ENCODE data around the gene PPT2. TPM values are rescaled to one million over a fixed set of nuclear protein-coding genes. Genes with fewer than 3 reads are reported as not detected.

The PPT2 gene
- total RNA-seq, 1 experiment from 2014 or later: 46.3 TPM

- Histone ChIP-seq H3K23ac (ENCODE audit: insufficient read length, low read depth, low read length) (no peak overlapping the region), H3K56ac (ENCODE audit: insufficient read length, low read depth, low read length) (no peak overlapping the region), H2BK5ac (ENCODE audit: insufficient read length, low read length) (no peak overlapping the region), H4K5ac (ENCODE audit: insufficient read length, low read depth, low read length) (no peak overlapping the region), H3K79me2 (ENCODE audit: insufficient read depth, low read length) (no peaks in the 10 kb centered on the region), H3K4ac (ENCODE audit: low read depth, low read length) (no peak overlapping the region), H3K9me3 (ENCODE audit: control insufficient read depth, low read depth, low read length) (no peaks in the 10 kb centered on the region), H3K23me2 (ENCODE audit: insufficient read length, low read depth, low read length, poor library complexity, severe bottlenecking) (peaks cover 3% of the 10 kb centered on the region), H2BK20ac (ENCODE audit: low read depth, low read length, poor library complexity, severe bottlenecking) (no peak overlapping the region), H4K8ac (replicated peaks; ENCODE audit: insufficient read length, low read depth, low read length) (no peak overlapping the region), H3K18ac (ENCODE audit: insufficient read length, low read depth, low read length) (no peak overlapping the region), H2BK15ac (ENCODE audit: low read depth, low read length) (no peak overlapping the region), H2AFZ (ENCODE audit: low read length) (no peak overlapping the region), H2AK5ac (ENCODE audit: insufficient read length, low read length) (no peak overlapping the region), H3K27ac (ENCODE audit: insufficient read length, low read depth, low read length) (no peak overlapping the region), H3K4me2 (ENCODE audit: insufficient read depth, insufficient read length, low read length) (no peak overlapping the region), H3K79me1 (ENCODE audit: insufficient read depth, low read depth, low read length, poor library complexity, severe bottlenecking) (no peaks in the 10 kb centered on the region), H3K27me3 (ENCODE audit: insufficient read depth, low read length) (no peaks in the 10 kb centered on the region), H4K20me1 (ENCODE audit: control insufficient read depth, insufficient read depth, insufficient read length) (no peaks in the 10 kb centered on the region), H2BK12ac (ENCODE audit: insufficient read length, low read depth, low read length) (no peak overlapping the region), H4K91ac (ENCODE audit: insufficient read length, low read depth, low read length) (no peak overlapping the region), H3K9ac (ENCODE audit: extremely low read depth, insufficient read length, low read length) (no peak overlapping the region), H3K14ac (ENCODE audit: insufficient read depth, low read length) (no peak overlapping the region), H3T11ph (ENCODE audit: low read length) (no peak overlapping the region), H2BK120ac (ENCODE audit: low read depth, low read length, poor library complexity, severe bottlenecking) (no peak overlapping the region), H3K4me1 (ENCODE audit: insufficient read depth, low read length) (no peaks in the 10 kb centered on the region)
- Mint-ChIP-seq H3K27ac (no peak overlapping the region), H3K4me3 (no peak overlapping the region; a peak in 2 of 5 replicates), H3K27me3 (ENCODE audit: low read depth) (peaks cover 7% of the 10 kb centered on the region), H3K9me3 (no peaks in the 10 kb centered on the region), H3K36me3 (ENCODE audit: insufficient read depth in 1 of 3, low read depth in 3 of 3) (peaks cover 0 to 5% (median 0%) of the 10 kb centered on the region in 3 experiments; a peak in 4 of 7 replicates), H3K4me1 (peaks cover 22 to 35% of the 10 kb centered on the region in 2 experiments)
- no CpG with 5 or more reads among the region's 14 CpGs for WGBS (ENCODE audit: extremely low coverage, insufficient read length, low lambda C conversion rate)
- no peak for TF ChIP-seq CTCF (conservative IDR thresholded peaks at IDR 0.05)
- DNase-seq: no peak
Observed at GRCh38 chr6:32131439-32131948, 22.4 kb upstream of the PPT2 start.
